ENCODE results near the gene KCNMB2.
A peak's percentile ranks its signal among the peaks of the same experiment; 100 is the strongest.

Gene KCNMB2

GRCh38 chr3:178568155-178568731 is 32.0 kb downstream of the KCNMB2 start:
- TF ChIP-seq, protein P1, sequence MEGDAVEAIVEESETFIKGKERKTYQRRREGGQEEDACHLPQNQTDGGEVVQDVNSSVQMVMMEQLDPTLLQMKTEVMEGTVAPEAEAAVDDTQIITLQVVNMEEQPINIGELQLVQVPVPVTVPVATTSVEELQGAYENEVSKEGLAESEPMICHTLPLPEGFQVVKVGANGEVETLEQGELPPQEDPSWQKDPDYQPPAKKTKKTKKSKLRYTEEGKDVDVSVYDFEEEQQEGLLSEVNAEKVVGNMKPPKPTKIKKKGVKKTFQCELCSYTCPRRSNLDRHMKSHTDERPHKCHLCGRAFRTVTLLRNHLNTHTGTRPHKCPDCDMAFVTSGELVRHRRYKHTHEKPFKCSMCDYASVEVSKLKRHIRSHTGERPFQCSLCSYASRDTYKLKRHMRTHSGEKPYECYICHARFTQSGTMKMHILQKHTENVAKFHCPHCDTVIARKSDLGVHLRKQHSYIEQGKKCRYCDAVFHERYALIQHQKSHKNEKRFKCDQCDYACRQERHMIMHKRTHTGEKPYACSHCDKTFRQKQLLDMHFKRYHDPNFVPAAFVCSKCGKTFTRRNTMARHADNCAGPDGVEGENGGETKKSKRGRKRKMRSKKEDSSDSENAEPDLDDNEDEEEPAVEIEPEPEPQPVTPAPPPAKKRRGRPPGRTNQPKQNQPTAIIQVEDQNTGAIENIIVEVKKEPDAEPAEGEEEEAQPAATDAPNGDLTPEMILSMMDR (IDR thresholded peaks at IDR 0.05; ENCODE audit: unreplicated experiment in 3 of 3) = no peak
- peak overlapping the region; percentile 15 to 88 (median 65) for H3K27ac Mint-ChIP-seq
- H3K4me1 Mint-ChIP-seq = peaks cover 34% of the 10 kb centered on the region
- no peaks in the 10 kb centered on the region for H3K27me3 Mint-ChIP-seq (ENCODE audit: low read depth)
- no peaks in the 10 kb centered on the region for H3K36me3 Mint-ChIP-seq (ENCODE audit: low read depth)
- no peak overlapping the region for H3K4me3 Mint-ChIP-seq
- H3K9me3 Mint-ChIP-seq = no peaks in the 10 kb centered on the region

- no peaks in the 10 kb centered on the region for H3K27me3 Mint-ChIP-seq (ENCODE audit: low read depth)
- TF ChIP-seq, protein P1 (IDR thresholded peaks at IDR 0.05; ENCODE audit: unreplicated experiment in 3 of 3) = no peak
- H3K27ac Mint-ChIP-seq = peak overlapping the region in 2 of 3 experiments; percentile 29 to 65
- peaks cover 35% of the 10 kb centered on the region for H3K4me1 Mint-ChIP-seq
- H3K36me3 Mint-ChIP-seq (ENCODE audit: low read depth) = no peaks in the 10 kb centered on the region
- no peak overlapping the region for H3K4me3 Mint-ChIP-seq
- H3K9me3 Mint-ChIP-seq = no peaks in the 10 kb centered on the region
These were observed 32.7 kb downstream of the KCNMB2 start for GRCh38 chr3:178568911-178569310.

- Mint-ChIP-seq H3K36me3 (ENCODE audit: low read depth) (no peaks in the 10 kb centered on the region), H3K4me3 (no peak overlapping the region), H3K27me3 (ENCODE audit: low read depth) (no peaks in the 10 kb centered on the region), H3K9me3 (no peaks in the 10 kb centered on the region), H3K27ac (peak overlapping the region in 2 of 3 experiments; percentile 6 to 30), H3K4me1 (peaks cover 41% of the 10 kb centered on the region)
- TF ChIP-seq, protein P1 (IDR thresholded peaks at IDR 0.05; ENCODE audit: unreplicated experiment in 3 of 3) = no peak
These were observed 33.6 kb downstream of the KCNMB2 start for GRCh38 chr3:178569826-178570225.

GRCh38 chr3:178583963-178584575 is 47.8 kb downstream of the KCNMB2 start:
- H3K9me3 Mint-ChIP-seq = peaks cover 15% of the 10 kb centered on the region
- TF ChIP-seq, protein P1 (IDR thresholded peaks at IDR 0.05; ENCODE audit: unreplicated experiment in 3 of 3) = no peak
- H3K4me3 Mint-ChIP-seq = no peak overlapping the region
- peaks cover 17% of the 10 kb centered on the region for H3K4me1 Mint-ChIP-seq
- no peaks in the 10 kb centered on the region for H3K27me3 Mint-ChIP-seq (ENCODE audit: low read depth)
- H3K36me3 Mint-ChIP-seq (ENCODE audit: low read depth) = no peaks in the 10 kb centered on the region
- no peak overlapping the region for H3K27ac Mint-ChIP-seq

DNA sequence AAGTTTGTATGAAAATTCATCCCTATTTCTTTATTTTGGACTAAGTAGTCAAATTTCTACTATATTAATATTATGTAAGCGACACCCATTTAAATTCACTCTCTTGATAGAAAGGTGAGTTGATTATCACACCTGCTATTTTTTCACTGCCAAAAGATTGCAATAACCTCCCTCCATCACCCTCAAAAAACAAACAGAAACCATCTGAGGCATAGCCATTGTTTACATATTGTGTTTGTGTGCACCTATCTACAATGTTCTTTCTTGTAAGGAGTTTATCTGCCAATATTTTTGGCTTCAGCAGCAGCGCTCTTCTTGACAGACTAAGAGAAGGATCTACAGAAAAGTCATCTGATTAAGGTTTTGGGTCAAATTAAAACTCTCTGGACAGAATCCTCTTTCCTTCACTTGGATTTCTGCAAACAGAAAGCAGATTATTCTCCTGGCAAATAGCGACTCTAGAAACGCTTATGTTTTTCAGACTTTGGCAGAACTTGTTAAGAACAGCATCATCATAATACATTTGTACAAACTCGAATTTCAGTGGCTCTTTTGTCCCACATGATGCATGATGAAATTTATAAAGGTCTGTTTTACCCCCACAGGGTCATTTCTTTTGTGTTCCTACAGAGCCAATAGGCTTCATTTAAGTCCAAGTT is 48.6 kb downstream of the KCNMB2 start:
- peaks cover 8% of the 10 kb centered on the region for H3K9me3 Mint-ChIP-seq
- H3K4me1 Mint-ChIP-seq = peaks cover 17% of the 10 kb centered on the region
- TF ChIP-seq, protein P1 (IDR thresholded peaks at IDR 0.05; ENCODE audit: unreplicated experiment in 3 of 3) = no peak
- H3K27me3 Mint-ChIP-seq (ENCODE audit: low read depth) = no peaks in the 10 kb centered on the region
- H3K4me3 Mint-ChIP-seq = no peak overlapping the region
- no peaks in the 10 kb centered on the region for H3K36me3 Mint-ChIP-seq (ENCODE audit: low read depth)
- H3K27ac Mint-ChIP-seq = peak overlapping the region in 1 of 3 experiments; percentile 62
